Measurements from ENCODE around the gene POPDC3.

GRCh38 chr6:105135056-105135455 is 44.8 kb downstream of the POPDC3 start:
- TF ChIP-seq CTCF (conservative IDR thresholded peaks at IDR 0.05; ENCODE audit: low read depth, low read length) (peak; percentile 20), POLR2A (IDR thresholded peaks at IDR 0.05; ENCODE audit: low read depth, low read length) (no peak), MAFK (IDR thresholded peaks at IDR 0.05; ENCODE audit: low read depth, low read length) (no peak), CEBPB (IDR thresholded peaks at IDR 0.05; ENCODE audit: low read depth, low read length) (no peak), RAD21 (IDR thresholded peaks at IDR 0.05; ENCODE audit: low read length) (peak; percentile 31; the same call in 1 of the 2 replicates), MAZ (IDR thresholded peaks at IDR 0.05; ENCODE audit: borderline replicate concordance, low read depth, low read length) (no peak), BHLHE40 (IDR thresholded peaks at IDR 0.05; ENCODE audit: low read depth, low read length) (no peak), MXI1 (IDR thresholded peaks at IDR 0.05; ENCODE audit: borderline replicate concordance, low read depth, low read length) (no peak), ELK1 (IDR thresholded peaks at IDR 0.05; ENCODE audit: borderline replicate concordance, low read depth, low read length) (no peak), USF2 (IDR thresholded peaks at IDR 0.05; ENCODE audit: low read depth, low read length) (no peak), RFX5 (IDR thresholded peaks at IDR 0.05; ENCODE audit: low read depth, low read length) (no peak), RCOR1 (IDR thresholded peaks at IDR 0.05; ENCODE audit: insufficient replicate concordance, low read length) (no peak), CHD1 (IDR thresholded peaks at IDR 0.05; ENCODE audit: low read depth, low read length) (no peak), SMC3 (IDR thresholded peaks at IDR 0.05; ENCODE audit: low read depth, low read length) (no peak)

Measured in IMR-90 (cell line).